Measurements from ENCODE around the gene RAB44. TPM values are rescaled to one million over a fixed set of nuclear protein-coding genes. Genes with fewer than 3 reads are reported as not detected.
A peak's percentile ranks its signal among the peaks of the same experiment; 100 is the strongest.

RAB44 gene
- polyA plus RNA-seq, 3 donors: 0.03 to 0.04 (median 0.04) TPM

DNA sequence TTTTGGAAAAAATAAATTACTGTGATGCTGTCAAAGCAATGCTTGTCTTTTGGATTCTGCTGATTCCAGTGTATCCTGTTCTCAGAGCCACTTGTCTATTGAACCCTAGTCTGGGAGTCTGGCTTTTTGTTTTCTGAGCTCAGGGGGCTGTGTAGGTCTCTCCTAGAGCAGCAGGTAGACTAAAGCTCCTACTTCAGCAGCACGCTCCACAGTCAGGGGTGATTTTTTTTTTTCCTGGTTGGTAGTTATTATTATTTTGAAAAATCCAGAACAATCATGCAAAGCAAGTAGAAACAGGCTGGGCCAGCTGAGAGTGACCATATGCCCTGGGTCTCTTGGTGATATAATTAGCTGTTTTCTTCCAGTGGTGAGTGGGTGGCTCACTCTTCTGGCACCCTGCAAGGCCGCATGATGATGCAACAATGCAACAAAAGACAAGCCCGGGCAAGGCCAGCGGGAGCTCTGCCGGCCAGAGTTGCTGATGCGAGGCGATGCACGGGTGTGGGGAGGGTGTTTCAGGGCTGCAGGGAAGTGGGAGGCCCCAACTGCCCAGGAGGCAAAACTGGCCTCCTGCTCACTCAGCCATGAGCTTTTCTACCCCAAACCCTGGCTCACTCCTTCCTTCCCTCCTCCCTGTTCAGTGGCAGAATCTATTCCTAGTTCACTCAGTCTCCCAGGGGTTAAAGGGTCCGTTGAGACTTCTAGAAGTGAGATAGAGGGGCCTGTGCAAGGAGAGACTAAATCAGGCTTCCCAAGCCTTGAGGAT, 30.6 kb upstream of the RAB44 start:
- no peak for DNase-seq (ENCODE audit: low read depth in 3 of 3, low spot score in 2 of 3)

DNA sequence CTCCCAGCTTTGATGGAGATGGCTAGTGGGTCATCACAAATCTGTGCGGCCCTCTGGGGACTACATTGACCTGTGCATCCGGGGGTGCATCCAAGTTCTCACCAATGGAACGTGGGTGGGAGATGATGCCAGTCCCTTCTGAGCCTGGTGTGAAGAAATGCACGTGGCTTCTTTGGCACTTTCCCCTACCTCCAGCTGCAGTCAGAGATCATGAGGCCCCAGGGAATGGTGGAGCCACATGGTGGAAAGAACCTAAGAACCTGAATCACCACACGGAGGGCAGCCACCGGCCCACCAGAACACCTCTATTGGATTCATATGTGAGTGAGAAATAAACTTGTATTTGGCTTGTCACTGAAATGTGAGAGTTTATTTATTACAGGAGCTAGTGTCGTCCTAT, 29.0 kb upstream of the RAB44 start:
- DNase-seq (ENCODE audit: low read depth in 3 of 3, low spot score in 2 of 3): no peak

- no peak for DNase-seq (ENCODE audit: low read depth in 3 of 3, low spot score in 2 of 3)
Measured at GRCh38 chr6:36669002-36669401, 28.6 kb upstream of the RAB44 start.

DNA sequence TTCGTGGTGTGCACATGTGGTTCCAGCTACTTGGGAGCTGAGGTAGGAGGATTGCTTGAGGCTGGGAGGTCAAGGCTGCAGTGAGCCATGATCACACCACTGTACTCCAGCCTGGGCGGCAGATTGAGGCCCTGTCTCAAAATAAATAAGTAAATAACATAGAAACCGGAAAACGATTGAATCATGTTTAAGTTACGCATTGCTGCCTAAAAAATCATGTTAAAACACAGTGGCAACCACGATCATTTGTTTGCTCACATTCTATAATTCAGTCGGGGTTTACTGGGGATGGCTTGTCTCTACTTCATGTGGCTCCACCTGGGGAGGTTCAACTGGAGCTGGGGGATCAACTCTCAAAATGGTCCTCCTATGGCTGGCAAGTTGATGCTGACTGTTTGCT, 27.4 kb upstream of the RAB44 start:
- DNase-seq (ENCODE audit: low read depth in 3 of 3, low spot score in 2 of 3): no peak

- no peak for DNase-seq (ENCODE audit: low read depth in 3 of 3, low spot score in 2 of 3)
Measured at GRCh38 chr6:36671687-36672375, 25.8 kb upstream of the RAB44 start.

- DNase-seq (ENCODE audit: low read depth in 3 of 3, low spot score in 2 of 3): no peak
Measured at GRCh38 chr6:36673882-36674281, 23.7 kb upstream of the RAB44 start.

GRCh38 chr6:36674942-36675341, 22.7 kb upstream of the RAB44 start:
- no peak for DNase-seq (ENCODE audit: low read depth in 3 of 3, low spot score in 2 of 3)

DNA sequence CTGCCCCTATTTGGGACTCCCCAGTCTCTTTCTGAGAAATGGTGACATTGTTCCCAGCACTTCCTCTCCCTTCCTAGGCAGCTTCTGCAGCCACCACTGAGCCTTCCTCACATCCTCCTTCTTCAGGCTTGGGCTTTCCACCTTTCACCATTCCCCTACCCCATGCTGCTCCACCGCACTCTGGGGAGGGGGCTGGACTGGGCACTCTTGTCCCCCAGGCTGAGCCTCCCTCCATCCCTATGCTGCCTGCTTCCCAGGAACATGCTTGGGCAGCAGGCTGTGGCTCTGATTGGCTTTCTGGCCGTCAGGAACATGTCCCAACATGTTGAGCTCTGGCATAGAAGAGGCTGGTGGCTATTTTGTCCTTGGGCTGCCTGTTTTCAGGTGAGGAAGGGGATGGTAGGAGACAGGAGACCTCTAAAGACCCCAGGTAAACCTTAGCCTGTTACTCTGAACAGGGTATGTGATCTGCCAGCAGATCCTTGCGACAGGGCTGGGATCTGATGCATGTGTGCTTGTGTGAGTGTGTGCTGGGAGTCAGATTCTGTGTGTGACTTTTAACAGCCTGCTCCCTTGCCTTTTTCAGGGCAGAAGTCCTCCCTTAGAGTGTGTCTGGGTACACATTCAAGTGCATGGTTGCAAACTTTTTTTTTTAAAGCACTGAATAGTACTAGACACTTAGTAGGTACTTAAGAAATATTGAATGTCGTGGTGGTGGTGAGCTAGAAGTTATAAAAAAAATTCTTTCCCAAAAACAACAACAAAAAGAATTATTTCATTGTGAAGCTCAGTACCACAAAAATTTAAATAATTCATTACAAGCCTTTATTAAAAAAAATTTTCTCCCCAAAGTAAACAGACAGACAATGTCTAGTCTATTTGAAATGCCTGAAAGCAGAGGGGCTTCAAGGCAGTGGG, 21.2 kb upstream of the RAB44 start:
- no peak for DNase-seq (ENCODE audit: low read depth in 3 of 3, low spot score in 2 of 3)

- no peak for DNase-seq (ENCODE audit: low read depth in 3 of 3, low spot score in 2 of 3)
Measured at GRCh38 chr6:36677059-36677749, 20.4 kb upstream of the RAB44 start.

- DNase-seq (ENCODE audit: low read depth in 3 of 3, low spot score in 2 of 3): no peak
Measured at GRCh38 chr6:36677753-36678487, 19.7 kb upstream of the RAB44 start.

GRCh38 chr6:36678488-36679042, 19.1 kb upstream of the RAB44 start, which contains the start of gene CDKN1A:
CDKN1A (plus strand) TSS chr6:36678714; CDS start chr6:36684102, 5,388 bp downstream.
- peak in 1 of 3 donors; percentile 76 for DNase-seq (ENCODE audit: low read depth in 3 of 3, low spot score in 2 of 3)

DNA sequence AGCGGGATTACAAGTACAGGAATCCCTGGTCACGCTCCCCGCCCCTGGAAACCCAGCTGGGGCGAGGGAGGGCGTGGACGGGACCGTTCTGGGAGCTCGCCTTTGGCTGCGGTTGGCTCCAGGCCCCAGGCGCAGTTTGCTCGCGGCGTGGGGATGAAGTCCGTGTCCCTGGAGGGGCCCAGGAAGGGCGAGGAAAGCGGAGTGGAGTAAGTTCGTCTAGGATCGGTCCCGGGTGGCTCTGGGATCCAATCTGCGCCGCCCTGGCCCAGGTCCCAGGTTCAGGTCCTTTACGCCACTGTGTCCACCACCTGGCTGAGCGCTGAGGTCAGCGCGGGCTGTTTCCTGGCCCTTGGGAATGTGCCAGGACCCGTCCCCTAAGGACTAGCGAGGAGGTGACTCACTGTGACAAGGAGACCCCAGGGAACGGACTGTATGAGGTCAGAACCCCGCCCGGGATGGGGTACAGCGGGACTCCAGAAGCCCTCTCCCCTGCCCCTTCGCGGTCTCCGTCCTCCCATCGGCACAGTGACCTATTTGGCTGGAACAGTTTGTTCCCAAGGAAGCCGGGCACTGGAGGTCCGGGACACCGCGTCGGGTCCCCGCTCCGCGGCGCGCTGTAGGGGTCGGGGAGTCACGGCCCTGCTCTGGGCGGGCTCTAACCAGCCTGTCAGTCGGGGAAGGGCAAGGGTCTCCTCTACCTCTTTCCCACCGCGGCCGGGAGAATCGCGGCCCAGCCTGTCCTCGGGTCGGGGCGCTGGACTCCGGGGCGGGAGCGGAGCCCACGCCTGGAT, 18.4 kb upstream of the RAB44 start:
- no peak for DNase-seq (ENCODE audit: low read depth in 3 of 3, low spot score in 2 of 3)

DNA sequence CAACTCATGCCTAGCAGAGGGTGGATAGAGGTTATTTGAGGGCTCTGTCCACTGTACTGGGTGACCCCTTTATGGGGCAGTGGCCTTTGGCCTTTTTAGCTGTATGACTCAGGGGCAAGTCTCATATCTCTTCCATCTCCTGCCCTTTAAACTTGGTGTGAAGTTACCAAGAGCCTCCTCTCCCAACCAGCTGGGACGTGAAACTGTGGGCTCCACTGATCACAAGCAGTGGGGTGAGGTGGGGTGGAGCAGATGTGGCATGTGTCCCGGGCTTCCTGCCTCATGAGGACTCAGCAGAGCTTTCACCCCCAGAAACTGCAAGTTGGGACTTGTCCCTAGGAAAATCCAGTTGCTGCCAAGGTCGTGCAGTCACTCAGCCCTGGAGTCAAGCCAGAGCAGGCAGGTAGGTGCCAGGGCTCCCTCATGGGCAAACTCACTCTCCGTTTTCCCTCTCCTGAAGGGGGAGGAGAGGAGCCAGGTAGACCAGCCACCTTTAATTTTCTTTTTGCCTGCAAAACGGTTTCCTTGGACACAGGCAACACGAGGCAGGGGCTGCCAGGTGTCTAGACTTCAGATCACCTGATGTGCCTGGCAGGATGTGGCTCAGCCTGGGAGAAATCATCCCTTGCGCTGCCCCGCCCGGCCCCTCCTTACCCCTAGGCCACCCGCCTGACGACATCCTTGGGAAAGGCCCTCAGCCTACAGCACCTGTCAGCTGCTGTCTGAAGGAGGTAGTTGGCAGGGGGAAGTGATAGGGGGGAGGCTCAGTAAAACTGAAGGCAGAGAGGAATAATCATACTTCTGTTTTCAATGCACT, 15.1 kb upstream of the RAB44 start:
- DNase-seq (ENCODE audit: low read depth in 3 of 3, low spot score in 2 of 3): no peak

DNA sequence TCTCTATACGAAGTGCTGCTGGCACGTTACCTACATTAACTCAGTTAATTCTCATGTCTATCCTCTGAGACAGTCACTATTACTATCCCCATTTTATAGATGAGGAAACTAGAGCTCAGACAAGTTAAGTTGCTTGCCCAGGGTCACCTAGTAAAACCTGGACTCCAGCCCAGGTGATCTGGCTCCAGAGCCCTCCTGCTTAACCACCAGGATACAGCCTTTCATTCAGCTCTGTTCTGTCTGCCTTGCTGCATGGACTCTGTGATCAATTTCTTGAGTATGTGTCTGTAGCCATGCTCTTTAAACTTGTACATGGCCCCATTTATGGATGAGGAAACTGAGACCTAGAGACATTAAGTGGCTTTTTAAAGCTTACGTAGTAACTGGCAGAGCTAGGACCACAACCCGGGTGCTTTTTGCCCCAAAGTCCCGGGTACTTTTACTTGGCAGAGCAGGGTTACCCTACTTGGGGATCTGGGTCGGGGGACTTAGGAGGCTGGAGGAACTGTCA, 14.4 kb upstream of the RAB44 start:
- DNase-seq (ENCODE audit: low read depth in 3 of 3, low spot score in 2 of 3): no peak

DNA sequence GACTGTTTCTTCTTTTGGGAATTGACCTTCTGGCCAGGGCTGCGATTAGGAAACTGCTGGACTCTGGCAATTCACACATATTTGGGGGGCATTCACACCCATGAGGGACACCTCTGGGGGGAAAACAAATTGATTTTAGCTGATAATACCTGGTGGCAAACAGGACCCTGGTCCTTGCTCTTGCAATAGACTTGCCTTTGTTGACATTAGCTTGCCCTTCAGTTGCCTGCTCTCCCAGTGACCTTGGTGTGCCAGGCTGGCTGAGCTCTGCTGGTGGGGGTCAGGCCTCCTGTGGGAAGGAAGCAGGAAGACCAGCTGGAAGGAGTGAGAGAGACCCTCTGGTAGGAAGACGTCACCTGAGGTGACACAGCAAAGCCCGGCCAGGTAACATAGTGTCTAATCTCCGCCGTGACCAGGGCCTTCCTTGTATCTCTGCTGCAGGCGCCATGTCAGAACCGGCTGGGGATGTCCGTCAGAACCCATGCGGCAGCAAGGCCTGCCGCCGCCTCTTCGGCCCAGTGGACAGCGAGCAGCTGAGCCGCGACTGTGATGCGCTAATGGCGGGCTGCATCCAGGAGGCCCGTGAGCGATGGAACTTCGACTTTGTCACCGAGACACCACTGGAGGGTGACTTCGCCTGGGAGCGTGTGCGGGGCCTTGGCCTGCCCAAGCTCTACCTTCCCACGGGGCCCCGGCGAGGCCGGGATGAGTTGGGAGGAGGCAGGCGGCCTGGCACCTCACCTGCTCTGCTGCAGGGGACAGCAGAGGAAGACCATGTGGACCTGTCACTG, 13.8 kb upstream of the RAB44 start:
- DNase-seq (ENCODE audit: low read depth in 3 of 3, low spot score in 2 of 3): no peak

- no peak for DNase-seq (ENCODE audit: low read depth in 3 of 3, low spot score in 2 of 3)
Measured at GRCh38 chr6:36684447-36684812, 13.2 kb upstream of the RAB44 start.

Measured in right renal cortex interstitium (tissue), 3 donors.